ENCODE measurements around the gene BOLA3. TPM values are rescaled to one million over a fixed set of nuclear protein-coding genes. Genes with fewer than 3 reads are reported as not detected.
A peak's percentile ranks its signal among the peaks of the same experiment; 100 is the strongest.

The BOLA3 gene, protein sequence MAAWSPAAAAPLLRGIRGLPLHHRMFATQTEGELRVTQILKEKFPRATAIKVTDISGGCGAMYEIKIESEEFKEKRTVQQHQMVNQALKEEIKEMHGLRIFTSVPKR
- total RNA-seq: 10 to 100 TPM in 2 of 4 donors, 1 to 10 TPM in 1, not detected in 1; 3.0 to 51.5 (median 44.0) TPM

DNA sequence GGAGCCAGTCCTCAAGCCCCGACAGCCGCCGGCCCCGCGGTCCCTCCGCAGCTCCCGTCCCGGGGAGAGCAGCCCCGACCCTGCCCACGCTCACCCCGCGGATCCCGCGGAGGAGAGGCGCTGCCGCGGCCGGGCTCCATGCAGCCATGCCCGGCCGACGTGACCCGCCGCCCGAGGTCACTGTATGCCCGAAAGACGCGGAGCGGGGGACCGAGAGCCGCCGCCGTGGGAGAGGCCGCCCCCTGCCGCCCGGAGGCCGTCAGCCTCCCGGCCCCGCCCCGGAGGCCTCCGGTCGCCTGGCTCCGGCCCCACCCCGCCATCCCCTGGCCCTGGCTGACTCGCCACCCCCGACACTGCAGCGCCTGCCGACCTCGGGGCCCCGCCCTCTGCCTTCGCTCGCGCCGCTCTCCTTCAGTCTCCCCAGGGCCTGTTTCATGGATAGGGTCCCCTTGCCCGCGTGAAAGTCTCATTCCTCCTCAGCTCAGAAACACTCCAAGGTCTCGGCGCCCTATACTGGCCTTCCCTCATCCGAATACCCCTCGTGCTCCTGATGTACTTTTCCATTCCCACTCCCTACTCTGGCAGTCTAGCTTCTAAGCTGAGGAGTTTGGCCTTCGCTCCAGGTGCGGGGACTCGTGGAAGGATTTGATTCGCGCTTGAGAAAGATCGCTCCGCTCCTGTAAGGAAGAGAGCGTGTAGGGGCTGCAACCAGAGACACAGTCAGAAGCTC lies at the start of gene BOLA3:
BOLA3 (minus strand) TSS at position 186 of the 730 bp plus-strand sequence; CDS start at position 148, 38 bp downstream.
- Histone ChIP-seq H3K4me1 (peaks cover 8 to 22% (median 17%) of the 10 kb centered on the region in 4 donors), H3K36me3 (no peaks in the 10 kb centered on the region), H3K4me3 (peak within 1 kb of the TSS; percentile 54 to 92 (median 72)), H3K27me3 (no peaks in the 10 kb centered on the region), H3K27ac (peak within 1 kb of the TSS; percentile 72 to 79 (median 74)), H3K9me3 (no peaks in the 10 kb centered on the region)
- intact Hi-C loops (cut with DNase I; ENCODE audit: low total_unique reads): no loop called here
- 6 to 54% methylated on average over 6 to 62 of the region's 67 CpGs for whole genome bisulfite sequencing, 2 donors (ENCODE audit: low coverage in 1 of 2)
- DNase-seq: peak; percentile 89
- in situ Hi-C loops (cut with MboI; ENCODE audit: low pct_ligation_motif_present in 1 of 4, low pct_unique_long_range_greater_than_20kb in 1 of 4, low sequenced_read_pairs in 3 of 4): loop anchor here in 3 of 4 donors (25.0 kb wide), 2 partner anchors 311 to 336 kb away; partner anchors contain the start of gene STAMBP (in 2 of the 3)
- TF ChIP-seq EP300 (IDR thresholded peaks at IDR 0.05; ENCODE audit: low read depth) (no peak), POLR2A (IDR thresholded peaks at IDR 0.05) (no peak), POLR2AphosphoS5 (IDR thresholded peaks at IDR 0.05) (peak in 2 of 3 donors; percentile 38 to 44)
- TF ChIP-seq, protein P1, sequence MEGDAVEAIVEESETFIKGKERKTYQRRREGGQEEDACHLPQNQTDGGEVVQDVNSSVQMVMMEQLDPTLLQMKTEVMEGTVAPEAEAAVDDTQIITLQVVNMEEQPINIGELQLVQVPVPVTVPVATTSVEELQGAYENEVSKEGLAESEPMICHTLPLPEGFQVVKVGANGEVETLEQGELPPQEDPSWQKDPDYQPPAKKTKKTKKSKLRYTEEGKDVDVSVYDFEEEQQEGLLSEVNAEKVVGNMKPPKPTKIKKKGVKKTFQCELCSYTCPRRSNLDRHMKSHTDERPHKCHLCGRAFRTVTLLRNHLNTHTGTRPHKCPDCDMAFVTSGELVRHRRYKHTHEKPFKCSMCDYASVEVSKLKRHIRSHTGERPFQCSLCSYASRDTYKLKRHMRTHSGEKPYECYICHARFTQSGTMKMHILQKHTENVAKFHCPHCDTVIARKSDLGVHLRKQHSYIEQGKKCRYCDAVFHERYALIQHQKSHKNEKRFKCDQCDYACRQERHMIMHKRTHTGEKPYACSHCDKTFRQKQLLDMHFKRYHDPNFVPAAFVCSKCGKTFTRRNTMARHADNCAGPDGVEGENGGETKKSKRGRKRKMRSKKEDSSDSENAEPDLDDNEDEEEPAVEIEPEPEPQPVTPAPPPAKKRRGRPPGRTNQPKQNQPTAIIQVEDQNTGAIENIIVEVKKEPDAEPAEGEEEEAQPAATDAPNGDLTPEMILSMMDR (IDR thresholded peaks at IDR 0.05): peak in 4 of 5 experiments; percentile 53 to 72 (median 64)

DNA sequence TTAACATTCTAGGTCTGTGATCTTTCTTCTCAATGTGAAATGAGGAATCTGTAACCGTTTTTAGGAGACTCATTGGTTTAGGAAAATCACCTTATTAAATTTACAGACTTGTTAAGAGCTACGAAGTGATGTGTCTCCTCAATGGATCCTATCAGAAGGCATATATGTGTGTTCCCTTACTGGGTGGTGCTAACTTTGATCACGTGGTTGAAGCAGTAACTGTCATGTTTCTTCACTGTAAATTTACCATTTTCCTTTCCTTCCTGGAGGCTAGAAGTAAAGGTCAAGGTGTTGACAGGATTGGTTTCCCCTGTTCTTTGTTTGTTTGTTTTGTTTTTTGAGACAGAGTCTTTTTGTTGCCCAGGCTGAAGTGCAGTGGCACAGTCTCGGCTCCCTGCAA lies 49.3 kb upstream of the BOLA3 start:
- intact Hi-C loops (cut with DNase I; ENCODE audit: low total_unique reads) (no loop called here), in situ Hi-C loops (cut with MboI; ENCODE audit: low pct_ligation_motif_present in 1 of 4, low pct_unique_long_range_greater_than_20kb in 1 of 4, low sequenced_read_pairs in 3 of 4) (no loop called here)
- DNase-seq: no peak

DNA sequence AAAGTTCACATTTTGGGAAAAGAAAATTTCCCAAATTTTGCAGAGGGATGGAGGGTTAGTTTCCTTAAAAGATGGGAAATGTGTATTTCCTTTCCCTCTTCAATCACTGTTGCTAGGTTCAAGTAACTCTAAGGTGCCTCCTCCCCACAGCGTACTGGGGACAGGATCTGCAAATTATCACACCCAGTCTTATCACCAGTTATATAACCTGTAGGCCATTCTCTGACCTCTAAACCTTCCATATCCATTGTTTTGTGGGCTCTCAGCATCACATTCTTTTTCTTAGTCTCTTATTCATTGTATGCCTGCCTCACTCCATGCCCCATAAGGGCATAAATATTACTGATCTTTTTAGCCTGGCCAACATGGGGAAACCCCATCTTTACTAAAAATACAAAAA lies 47.1 kb upstream of the BOLA3 start:
- DNase-seq: no peak
- TF ChIP-seq POLR2AphosphoS5 (IDR thresholded peaks at IDR 0.05) (no peak), EP300 (IDR thresholded peaks at IDR 0.05; ENCODE audit: low read depth) (no peak), POLR2A (IDR thresholded peaks at IDR 0.05) (no peak)
- TF ChIP-seq, protein P1 (IDR thresholded peaks at IDR 0.05): no peak

More for the DNA sequence above, 49.3 kb upstream of the BOLA3 start:
- no peak overlapping the region for H3K4me3 ChIP-seq
- 68 to 74% methylated on average over 3 to 4 of the region's 4 CpGs for WGBS, 2 donors (ENCODE audit: low coverage in 1 of 2)
- no peaks in the 10 kb centered on the region for H3K36me3 ChIP-seq
- TF ChIP-seq POLR2AphosphoS5 (IDR thresholded peaks at IDR 0.05) (no peak), POLR2A (IDR thresholded peaks at IDR 0.05) (no peak), EP300 (IDR thresholded peaks at IDR 0.05; ENCODE audit: low read depth) (no peak)
- TF ChIP-seq, protein P1 (IDR thresholded peaks at IDR 0.05): no peak
- H3K27ac ChIP-seq: no peak overlapping the region
- no peaks in the 10 kb centered on the region for H3K27me3 ChIP-seq
- peaks cover 9 to 25% (median 17%) of the 10 kb centered on the region in 4 donors for H3K4me1 ChIP-seq
- H3K9me3 ChIP-seq: no peaks in the 10 kb centered on the region

DNA sequence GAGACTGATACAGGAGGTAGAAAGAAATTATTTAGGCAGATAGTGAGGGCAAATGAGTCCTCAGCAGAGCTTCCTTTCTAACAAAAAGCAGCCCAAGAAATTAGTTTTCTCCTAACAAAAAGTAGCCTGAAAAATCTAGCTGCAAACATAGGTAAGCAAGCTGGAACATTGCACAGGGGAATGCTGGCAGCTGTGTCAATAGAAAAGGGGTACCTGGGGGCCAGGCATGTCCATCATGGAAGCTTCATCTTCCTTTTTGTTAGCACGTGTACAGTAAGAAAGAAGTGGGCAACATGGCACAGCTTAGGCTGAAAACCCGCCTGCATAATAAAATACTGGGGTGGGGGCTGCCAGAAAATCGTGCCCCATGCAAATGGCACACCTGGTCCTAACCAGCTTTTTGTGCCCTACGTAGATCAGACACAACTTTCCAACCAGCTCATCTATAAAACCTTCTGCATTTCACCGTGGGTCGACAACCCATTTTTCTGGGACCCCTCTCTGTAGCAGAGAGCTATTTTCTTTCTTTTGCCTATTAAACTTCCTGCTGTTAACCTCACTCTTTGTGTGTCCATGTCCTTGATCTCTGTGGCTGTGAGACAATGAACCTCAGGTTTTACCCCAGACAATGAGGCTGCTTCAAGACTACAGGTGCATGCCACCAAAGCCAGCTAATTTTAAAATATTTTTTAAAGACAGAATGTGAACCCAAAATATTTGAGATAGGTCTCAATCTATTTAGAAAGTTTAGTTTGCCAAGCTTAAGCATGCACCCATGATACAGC lies 44.1 kb upstream of the BOLA3 start:
- H3K4me3 ChIP-seq: no peak overlapping the region
- no peaks in the 10 kb centered on the region for H3K4me1 ChIP-seq
- no peak overlapping the region for H3K27ac ChIP-seq
- H3K9me3 ChIP-seq: no peaks in the 10 kb centered on the region
- 72 to 92% methylated on average over 2 to 6 of the region's 6 CpGs for WGBS, 2 donors (ENCODE audit: low coverage in 1 of 2)
- intact Hi-C loops (cut with DNase I; ENCODE audit: low total_unique reads): no loop called here
- no peaks in the 10 kb centered on the region for H3K27me3 ChIP-seq
- in situ Hi-C loops (cut with MboI; ENCODE audit: low pct_ligation_motif_present in 1 of 4, low pct_unique_long_range_greater_than_20kb in 1 of 4, low sequenced_read_pairs in 3 of 4): no loop called here
- no peaks in the 10 kb centered on the region for H3K36me3 ChIP-seq
- DNase-seq: no peak
- TF ChIP-seq EP300 (IDR thresholded peaks at IDR 0.05; ENCODE audit: low read depth): no peak

More for the DNA sequence above, 47.1 kb upstream of the BOLA3 start:
- H3K36me3 ChIP-seq: no peaks in the 10 kb centered on the region
- H3K4me3 ChIP-seq: no peak overlapping the region
- H3K27me3 ChIP-seq: no peaks in the 10 kb centered on the region
- WGBS, 2 donors (ENCODE audit: low coverage in 1 of 2): 60 to 79% methylated on average over 1 of the region's 1 CpG
- in situ Hi-C loops (cut with MboI; ENCODE audit: low pct_ligation_motif_present in 1 of 4, low pct_unique_long_range_greater_than_20kb in 1 of 4, low sequenced_read_pairs in 3 of 4) (no loop called here), intact Hi-C loops (cut with DNase I; ENCODE audit: low total_unique reads) (no loop called here)
- H3K27ac ChIP-seq: no peak overlapping the region
- H3K4me1 ChIP-seq: peaks cover 3 to 10% (median 8%) of the 10 kb centered on the region in 4 donors
- H3K9me3 ChIP-seq: no peaks in the 10 kb centered on the region

Measured in transverse colon (tissue), 4 donors.